GM12801 (cell line): ENCODE measurements around the gene MKNK2.

Source experiments
- CTCF ChIP-seq: IDR thresholded peaks from one replicate; pipeline ENCODE4 v1.5.1; 2011; ENCODE audit warnings: control low read depth; ENCODE audit not compliant: insufficient read length; ENCODE audit errors: extremely low read depth

MKNK2 gene

GRCh38 chr19:2050991-2051772 lies at the start of gene MKNK2:
Gene MKNK2 (minus strand): TSS chr19:2051244. CDS start chr19:2050851, 393 bp downstream.
- TF ChIP-seq CTCF: no peak

- TF ChIP-seq CTCF: no peak
Observed at GRCh38 chr19:2100719-2101061, 49.6 kb upstream of the MKNK2 start.

- no peak for TF ChIP-seq CTCF
Observed at GRCh38 chr19:2099937-2100718, 49.1 kb upstream of the MKNK2 start.

- no peak for TF ChIP-seq CTCF
Observed at GRCh38 chr19:2099054-2099501, 48.0 kb upstream of the MKNK2 start.

- TF ChIP-seq CTCF: no peak
Observed at GRCh38 chr19:2097886-2098327, 46.9 kb upstream of the MKNK2 start.

GRCh38 chr19:2097203-2097885 lies 46.3 kb upstream of the MKNK2 start:
- TF ChIP-seq CTCF: no peak
